Epithelial cell of esophagus (primary cell): ENCODE data around the gene NTN1.
A peak's percentile ranks its signal among the peaks of the same experiment; 100 is the strongest.

Experiments
- DNase-seq: peaks from one replicate; pipeline ENCODE4 v3.0.0; 2010; ENCODE audit warnings: low read depth
- H3K4me3 ChIP-seq: 2 replicates; pipeline ENCODE4 v1.5.1; 2011; ENCODE audit warnings: mild to moderate bottlenecking, low read length, control low read depth
- CTCF ChIP-seq: IDR thresholded peaks from 2 replicates; pipeline ENCODE4 v1.5.1; 2011; ENCODE audit warnings: low read depth, mild to moderate bottlenecking, low read length, control low read depth, inconsistent platforms; ENCODE audit not compliant: insufficient read depth; ENCODE audit errors: missing control alignments

Gene NTN1

GRCh38 chr17:9002227-9002605, 19.1 kb upstream of the NTN1 start:
- H3K4me3 ChIP-seq, result no peak overlapping the region
- DNase-seq, result no peak
- no peak for TF ChIP-seq CTCF

GRCh38 chr17:9002606-9003354, 18.5 kb upstream of the NTN1 start:
- peak; percentile 23 for DNase-seq
- TF ChIP-seq CTCF, result no peak
- H3K4me3 ChIP-seq, result no peak overlapping the region

GRCh38 chr17:9003355-9004131, 17.8 kb upstream of the NTN1 start:
- no peak for TF ChIP-seq CTCF

GRCh38 chr17:9004132-9004960, 17.0 kb upstream of the NTN1 start:
- no peak for DNase-seq
- no peak for TF ChIP-seq CTCF
- H3K4me3 ChIP-seq, result no peak overlapping the region

More at GRCh38 chr17:9003355-9004131, 17.8 kb upstream of the NTN1 start:
- no peak overlapping the region for H3K4me3 ChIP-seq
- DNase-seq, result no peak

- no peak for DNase-seq
- no peak for TF ChIP-seq CTCF
- no peak overlapping the region for H3K4me3 ChIP-seq
These were observed 16.4 kb upstream of the NTN1 start for GRCh38 chr17:9004961-9005285.

GRCh38 chr17:9006175-9006767, 15.0 kb upstream of the NTN1 start:
- no peak for TF ChIP-seq CTCF
- H3K4me3 ChIP-seq, result no peak overlapping the region

More at GRCh38 chr17:9006175-9006767, 15.0 kb upstream of the NTN1 start:
- DNase-seq, result no peak
